HEK293T (cell line): ENCODE measurements around the gene MFSD6L.
"Not testable (repeated sequence)": the region's sequence is repeated elsewhere in the genome, so short reads cannot be mapped to it uniquely, and the experiment has no call there.

ENCODE experiments used
- CTCF ChIA-PET: fragments of 350-600 bp; formaldehyde crosslinking; extraction: SDS; loops from one replicate; lab custom pipeline; 2021; ENCODE audit warnings: antibody characterized with exemption, inconsistent platforms; lab: Yijun Ruan, JAX
- POLR2A ChIA-PET: fragments of 350-600 bp; formaldehyde crosslinking; extraction: SDS; loops from one replicate; lab custom pipeline; 2020; ENCODE audit warnings: antibody characterized with exemption, inconsistent platforms; lab: Yijun Ruan, JAX
- DNase-seq: peaks from one replicate; pipeline ENCODE4 v3.0.0; 2012; ENCODE audit warnings: mixed read lengths; ENCODE audit errors: extremely low spot score
- ARNT ChIP-seq: fragments of 450-650 bp; IDR thresholded peaks from 2 replicates; pipeline ENCODE4 v1.6.1; 2017; ENCODE audit warnings: mild to moderate bottlenecking
- BHLHE40 ChIP-seq: fragments of 450-650 bp; IDR thresholded peaks from 2 replicates; pipeline ENCODE4 v1.6.1; 2016; ENCODE audit warnings: mild to moderate bottlenecking, moderate library complexity, borderline replicate concordance
- CTBP1 ChIP-seq: fragments of 450-650 bp; IDR thresholded peaks from 2 replicates; pipeline ENCODE4 v1.6.1; 2016; ENCODE audit warnings: borderline replicate concordance
- ELF4 ChIP-seq: fragments of 450-650 bp; IDR thresholded peaks from 2 replicates; pipeline ENCODE4 v1.6.1; 2017; ENCODE audit warnings: antibody characterized with exemption
- FOXA1 ChIP-seq: fragments of 450-650 bp; IDR thresholded peaks from 2 replicates; pipeline ENCODE4 v1.6.1; 2016; ENCODE audit warnings: mild to moderate bottlenecking
- FOXK2 ChIP-seq: fragments of 450-650 bp; IDR thresholded peaks from 2 replicates; pipeline ENCODE4 v1.6.1; 2016; ENCODE audit warnings: mild to moderate bottlenecking
- FOXM1 ChIP-seq: fragments of 450-650 bp; IDR thresholded peaks from 2 replicates; pipeline ENCODE4 v1.6.1; 2017; ENCODE audit warnings: mild to moderate bottlenecking, borderline replicate concordance
- HDGF ChIP-seq: fragments of 450-650 bp; IDR thresholded peaks from 2 replicates; pipeline ENCODE4 v1.6.1; 2017; ENCODE audit warnings: antibody characterized with exemption, borderline replicate concordance
- L3MBTL2 ChIP-seq: fragments of 450-650 bp; conservative IDR thresholded peaks from 2 replicates; pipeline ENCODE4 v1.6.1; 2016; ENCODE audit warnings: mild to moderate bottlenecking
- LEF1 ChIP-seq: fragments of 450-650 bp; IDR thresholded peaks from 2 replicates; pipeline ENCODE4 v1.6.1; 2017; ENCODE audit warnings: mild to moderate bottlenecking, borderline replicate concordance
- NFRKB ChIP-seq: fragments of 450-650 bp; IDR thresholded peaks from 2 replicates; pipeline ENCODE4 v1.6.1; 2016; ENCODE audit warnings: mild to moderate bottlenecking, moderate library complexity
- PKNOX1 ChIP-seq: fragments of 450-650 bp; IDR thresholded peaks from 2 replicates; pipeline ENCODE4 v1.6.1; 2016
- SP1 ChIP-seq: fragments of 450-650 bp; IDR thresholded peaks from 2 replicates; pipeline ENCODE4 v1.6.1; 2017
- SUZ12 ChIP-seq: fragments of 450-650 bp; IDR thresholded peaks from 2 replicates; pipeline ENCODE4 v1.6.1; 2016; ENCODE audit warnings: mild to moderate bottlenecking
- TARDBP ChIP-seq: fragments of 450-650 bp; IDR thresholded peaks from 2 replicates; pipeline ENCODE4 v1.6.1; 2016
- ZNF384 ChIP-seq: fragments of 450-650 bp; IDR thresholded peaks from 2 replicates; pipeline ENCODE4 v1.6.1; 2016

Gene MFSD6L

GRCh38 chr17:8806926-8807550 lies 7.9 kb upstream of the MFSD6L start:
- CTCF ChIA-PET: no interaction called here

GRCh38 chr17:8806253-8806925 lies 7.2 kb upstream of the MFSD6L start:
- ChIA-PET POLR2A (no interaction called here), CTCF (interaction anchor here (0.6 kb wide), 1 partner anchor 394 kb away, joined by 3 read pairs; no protein-coding TSS in a partner anchor)
- no peak for TF ChIP-seq SP1
- no peak for TF ChIP-seq SUZ12
- TF ChIP-seq ARNT: no peak
- TF ChIP-seq ZNF384: no peak
- no peak for TF ChIP-seq PKNOX1
- TF ChIP-seq LEF1: no peak
- no peak for TF ChIP-seq BHLHE40
- TF ChIP-seq HDGF: no peak
- no peak for TF ChIP-seq TARDBP
- no peak for TF ChIP-seq ELF4
- TF ChIP-seq FOXM1: no peak
- TF ChIP-seq NFRKB: no peak
- no peak for TF ChIP-seq FOXA1
- DNase-seq: no peak

More at GRCh38 chr17:8806926-8807550, 7.9 kb upstream of the MFSD6L start:
- no peak for TF ChIP-seq SP1
- TF ChIP-seq ARNT: no peak
- no peak for TF ChIP-seq BHLHE40
- no peak for TF ChIP-seq FOXA1
- no peak for TF ChIP-seq PKNOX1
- TF ChIP-seq TARDBP: no peak
- TF ChIP-seq SUZ12: no peak
- TF ChIP-seq HDGF: no peak
- no peak for TF ChIP-seq LEF1
- no peak for TF ChIP-seq ZNF384
- TF ChIP-seq FOXM1: no peak
- TF ChIP-seq NFRKB: no peak
- no peak for TF ChIP-seq ELF4
- TF ChIP-seq FOXK2: no peak
- TF ChIP-seq CTBP1: no peak
- TF ChIP-seq L3MBTL2: no peak
- DNase-seq: no peak
- POLR2A ChIA-PET: no interaction called here

DNA sequence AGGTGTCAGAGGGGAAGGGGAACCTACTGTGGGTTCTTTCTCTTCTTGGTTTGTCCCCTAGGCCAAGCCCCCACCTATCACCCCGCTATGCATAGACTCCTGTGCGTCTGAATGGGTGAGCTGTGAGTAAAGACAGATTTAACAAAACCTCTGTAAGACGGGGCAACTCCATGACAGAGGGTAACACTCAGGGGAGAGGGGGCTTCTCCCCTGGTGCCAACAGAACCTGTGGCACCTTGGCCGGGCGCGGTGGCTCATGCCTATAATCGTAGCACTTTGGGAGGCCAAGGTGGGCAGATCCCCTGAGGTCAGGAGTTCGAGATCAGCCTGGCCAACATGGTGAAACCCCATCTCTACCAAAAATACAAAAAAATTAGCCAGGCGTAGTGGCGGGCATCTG lies 6.2 kb upstream of the MFSD6L start:
- CTCF ChIA-PET: interaction anchor here (0.6 kb wide), 1 partner anchor 393 kb away, joined by 3 read pairs; no protein-coding TSS in a partner anchor

GRCh38 chr17:8803531-8804420 lies 4.6 kb upstream of the MFSD6L start:
- TF ChIP-seq FOXM1 (no peak), ARNT (no peak)
- DNase-seq: no peak
- POLR2A ChIA-PET: no interaction called here
- CTCF ChIA-PET: no interaction called here

More for the DNA sequence above, 6.2 kb upstream of the MFSD6L start:
- POLR2A ChIA-PET, DNase-seq: not testable (repeated sequence)

DNA sequence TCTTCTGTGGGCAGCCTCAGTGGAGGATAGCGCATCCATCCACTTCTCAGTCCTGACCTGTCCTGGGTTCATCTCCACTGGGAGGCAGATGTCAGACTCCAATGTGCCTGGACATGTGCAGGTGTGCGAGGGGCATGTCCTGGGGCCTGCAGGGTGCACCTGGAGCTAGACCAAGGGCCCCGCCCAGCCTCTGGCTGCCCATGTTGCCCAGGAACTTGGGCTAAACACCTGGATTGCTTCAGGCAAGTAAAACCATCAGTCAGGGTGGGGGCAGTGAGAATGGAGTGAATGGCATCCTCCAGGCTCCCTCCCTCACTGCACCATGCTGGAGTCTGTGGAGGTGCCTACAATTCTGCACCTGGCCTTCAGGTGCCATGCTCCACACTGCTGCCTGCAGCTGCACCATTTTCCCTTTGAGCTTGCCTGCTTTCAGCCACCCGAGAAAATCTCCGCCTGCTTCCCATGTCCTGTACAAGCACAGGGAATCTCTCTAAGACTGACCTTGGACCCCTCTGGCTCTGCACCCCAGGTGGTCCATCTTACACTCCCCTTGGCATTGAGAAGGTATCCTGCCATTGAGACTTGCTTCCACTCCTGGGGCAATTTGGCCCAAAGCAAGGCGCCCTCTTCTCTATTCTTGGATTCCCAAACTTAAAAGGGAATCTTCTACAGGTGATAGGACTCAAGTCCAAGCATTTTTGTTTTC lies 2.1 kb upstream of the MFSD6L start:
- ChIA-PET POLR2A (no interaction called here), CTCF (interaction anchor here (0.6 kb wide), 1 partner anchor 31 kb away, joined by 4 read pairs; no protein-coding TSS in a partner anchor)
- no peak for TF ChIP-seq ELF4
- TF ChIP-seq FOXA1: no peak
- no peak for TF ChIP-seq HDGF
- no peak for TF ChIP-seq CTBP1
- no peak for TF ChIP-seq FOXM1
- no peak for DNase-seq

DNA sequence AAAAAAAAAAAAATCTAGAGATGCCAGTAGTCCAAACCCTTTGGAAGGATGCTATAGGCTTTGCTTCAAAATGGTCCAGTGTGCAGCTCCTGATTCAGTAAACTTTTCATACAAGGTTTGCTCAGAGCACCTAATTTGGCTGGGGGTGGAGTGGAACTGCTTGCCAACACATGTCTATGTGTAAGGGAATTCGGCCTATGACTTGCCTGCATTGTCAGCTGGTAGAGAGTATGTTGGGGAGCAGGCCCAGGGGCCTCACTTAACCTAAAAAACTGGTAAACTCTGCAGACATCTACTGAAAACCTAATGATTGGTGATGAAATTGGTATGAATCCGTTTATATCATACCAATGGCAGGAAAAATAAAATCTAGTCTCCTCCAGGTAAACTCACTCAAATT lies 1.5 kb upstream of the MFSD6L start:
- no peak for DNase-seq
- POLR2A ChIA-PET: no interaction called here
- CTCF ChIA-PET: interaction anchor here (0.6 kb wide), 1 partner anchor 31 kb away, joined by 4 read pairs; no protein-coding TSS in a partner anchor
- TF ChIP-seq SP1 (no peak), TARDBP (no peak), FOXM1 (no peak), ARNT (no peak), ELF4 (no peak), SUZ12 (no peak), LEF1 (no peak), FOXK2 (no peak), HDGF (no peak), FOXA1 (no peak), ZNF384 (no peak), BHLHE40 (no peak), PKNOX1 (no peak), NFRKB (no peak), L3MBTL2 (no peak)
